Stimulated activated naive CD4-positive, alpha-beta T cell (primary cell): ENCODE results near the gene ERC1.

Source experiments
- DNase-seq, 6 experiments: peaks; one replicate each; lab custom pipeline; 2025; lab: John Stamatoyannopoulos, UW

The ERC1 gene

GRCh38 chr12:1517734-1518525 lies 526.9 kb downstream of the ERC1 start:
- no peak for DNase-seq

GRCh38 chr12:1518591-1519516 lies 527.8 kb downstream of the ERC1 start:
- no peak for DNase-seq

- DNase-seq = no peak
Observed at GRCh38 chr12:1519642-1520041, 528.6 kb downstream of the ERC1 start.

GRCh38 chr12:1523046-1523445 lies 532.0 kb downstream of the ERC1 start:
- DNase-seq = no peak

- DNase-seq = no peak
Observed at GRCh38 chr12:1523558-1524050, 532.6 kb downstream of the ERC1 start.

GRCh38 chr12:1525858-1526257 lies 534.8 kb downstream of the ERC1 start:
- DNase-seq = no peak

- DNase-seq = no peak
Observed at GRCh38 chr12:1527789-1528188, 536.8 kb downstream of the ERC1 start.

- DNase-seq = no peak
Observed at GRCh38 chr12:1528791-1529190, 537.8 kb downstream of the ERC1 start.

- DNase-seq = no peak
Observed at GRCh38 chr12:1529228-1529861, 538.3 kb downstream of the ERC1 start.

- peak in 2 of 6 experiments; percentile 7 to 14 for DNase-seq
Observed at GRCh38 chr12:1529862-1530591, 539.0 kb downstream of the ERC1 start.

GRCh38 chr12:1530592-1531152 lies 539.6 kb downstream of the ERC1 start:
- DNase-seq = peak in 1 of 6 experiments; percentile 19

- peak in 1 of 6 experiments; percentile 46 for DNase-seq
Observed at GRCh38 chr12:1531153-1531653, 540.2 kb downstream of the ERC1 start.

- DNase-seq = peak in 1 of 6 experiments; percentile 20
Observed at GRCh38 chr12:1531654-1532374, 540.8 kb downstream of the ERC1 start.

GRCh38 chr12:1532375-1533165 lies 541.5 kb downstream of the ERC1 start:
- no peak for DNase-seq

- DNase-seq = peak in 2 of 6 experiments; percentile 48 to 57
Observed at GRCh38 chr12:1533205-1533601, 542.2 kb downstream of the ERC1 start.

- DNase-seq = peak in 3 of 6 experiments; percentile 25 to 59 (median 26)
Observed at GRCh38 chr12:1533602-1534304, 542.7 kb downstream of the ERC1 start.

- DNase-seq = no peak
Observed at GRCh38 chr12:1534748-1535147, 543.7 kb downstream of the ERC1 start.

- no peak for DNase-seq
Observed at GRCh38 chr12:1536817-1537216, 545.8 kb downstream of the ERC1 start.

GRCh38 chr12:1539135-1539534 lies 548.1 kb downstream of the ERC1 start:
- no peak for DNase-seq
